HG03457 (cell line): ENCODE data around the gene MYOM3.
"Not testable (repeated sequence)": the region's sequence is repeated elsewhere in the genome, so short reads cannot be mapped to it uniquely, and the experiment has no call there.

Source experiments
- ATAC-seq: cut with Tn5 transposase; IDR thresholded peaks from one replicate; pipeline ENCODE4 v1.9.1; 2021; ENCODE audit warnings: moderate number of reproducible peaks; ENCODE audit not compliant: unreplicated experiment

MYOM3 gene

GRCh38 chr1:24074817-24075589, 36.9 kb downstream of the MYOM3 start:
- no peak for ATAC-seq

GRCh38 chr1:24074196-24074595, 37.7 kb downstream of the MYOM3 start:
- ATAC-seq, result no peak

- ATAC-seq, result no peak
Measured at GRCh38 chr1:24071941-24072340, 40.0 kb downstream of the MYOM3 start.

GRCh38 chr1:24070821-24071393, 41.0 kb downstream of the MYOM3 start:
- ATAC-seq, result no peak

GRCh38 chr1:24069817-24070216, 42.1 kb downstream of the MYOM3 start:
- ATAC-seq, result no peak

- ATAC-seq, result no peak
Measured at GRCh38 chr1:24067978-24068377, 44.0 kb downstream of the MYOM3 start.

GRCh38 chr1:24065304-24065703, 46.6 kb downstream of the MYOM3 start:
- no peak for ATAC-seq

GRCh38 chr1:24062221-24062620, 49.7 kb downstream of the MYOM3 start:
- ATAC-seq, result no peak

GRCh38 chr1:24060482-24060881, 51.5 kb downstream of the MYOM3 start:
- no peak for ATAC-seq

- no peak for ATAC-seq
Measured at GRCh38 chr1:24058671-24059455, 53.1 kb downstream of the MYOM3 start.

- ATAC-seq, result no peak
Measured at GRCh38 chr1:24057171-24057570, 54.8 kb downstream of the MYOM3 start.

GRCh38 chr1:24055681-24056080, 56.3 kb downstream of the MYOM3 start:
- no peak for ATAC-seq

GRCh38 chr1:24052220-24052619, 59.7 kb downstream of the MYOM3 start:
- no peak for ATAC-seq

GRCh38 chr1:24051206-24051945, 60.6 kb downstream of the MYOM3 start:
- no peak for ATAC-seq

- ATAC-seq, result no peak
Measured at GRCh38 chr1:24049733-24050132, 62.2 kb downstream of the MYOM3 start.

GRCh38 chr1:24048894-24049293, 63.0 kb downstream of the MYOM3 start:
- not testable (repeated sequence) for ATAC-seq

GRCh38 chr1:24048205-24048869, 63.6 kb downstream of the MYOM3 start:
- ATAC-seq, result no peak

GRCh38 chr1:24047110-24047477, 64.8 kb downstream of the MYOM3 start:
- ATAC-seq, result no peak

GRCh38 chr1:24045771-24046170, 66.2 kb downstream of the MYOM3 start:
- no peak for ATAC-seq

- not testable (repeated sequence) for ATAC-seq
Measured at GRCh38 chr1:24044672-24045071, 67.3 kb downstream of the MYOM3 start.
